ENCODE data around the gene TFG.
A peak's percentile ranks its signal among the peaks of the same experiment; 100 is the strongest.

The TFG gene

DNA sequence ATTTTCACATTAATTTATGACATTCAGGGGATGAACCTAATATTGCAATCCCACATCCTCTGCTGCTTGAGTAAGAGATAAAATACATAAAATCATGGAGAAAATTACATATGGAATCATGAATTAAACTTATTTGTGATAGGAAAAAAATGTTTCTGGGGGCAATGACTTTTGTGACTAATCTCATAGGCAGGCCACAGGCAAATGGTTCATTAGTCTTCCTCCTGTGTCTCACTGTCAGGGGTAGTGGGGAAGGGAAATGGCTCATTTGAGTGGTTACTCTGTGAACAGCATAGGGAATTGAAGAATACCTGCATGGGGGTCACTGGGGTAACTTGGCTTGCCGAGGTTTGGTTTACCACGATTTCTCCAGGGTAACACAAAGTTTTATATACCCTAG, 72.0 kb downstream of the TFG start:
- H3K36me3 ChIP-seq (ENCODE audit: control insufficient read depth, insufficient read depth, low read length) = no peaks in the 10 kb centered on the region
- H3K27me3 ChIP-seq (replicated peaks; ENCODE audit: control insufficient read depth, insufficient read depth, low read length) = no peaks in the 10 kb centered on the region
- TF ChIP-seq, protein P1, sequence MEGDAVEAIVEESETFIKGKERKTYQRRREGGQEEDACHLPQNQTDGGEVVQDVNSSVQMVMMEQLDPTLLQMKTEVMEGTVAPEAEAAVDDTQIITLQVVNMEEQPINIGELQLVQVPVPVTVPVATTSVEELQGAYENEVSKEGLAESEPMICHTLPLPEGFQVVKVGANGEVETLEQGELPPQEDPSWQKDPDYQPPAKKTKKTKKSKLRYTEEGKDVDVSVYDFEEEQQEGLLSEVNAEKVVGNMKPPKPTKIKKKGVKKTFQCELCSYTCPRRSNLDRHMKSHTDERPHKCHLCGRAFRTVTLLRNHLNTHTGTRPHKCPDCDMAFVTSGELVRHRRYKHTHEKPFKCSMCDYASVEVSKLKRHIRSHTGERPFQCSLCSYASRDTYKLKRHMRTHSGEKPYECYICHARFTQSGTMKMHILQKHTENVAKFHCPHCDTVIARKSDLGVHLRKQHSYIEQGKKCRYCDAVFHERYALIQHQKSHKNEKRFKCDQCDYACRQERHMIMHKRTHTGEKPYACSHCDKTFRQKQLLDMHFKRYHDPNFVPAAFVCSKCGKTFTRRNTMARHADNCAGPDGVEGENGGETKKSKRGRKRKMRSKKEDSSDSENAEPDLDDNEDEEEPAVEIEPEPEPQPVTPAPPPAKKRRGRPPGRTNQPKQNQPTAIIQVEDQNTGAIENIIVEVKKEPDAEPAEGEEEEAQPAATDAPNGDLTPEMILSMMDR (IDR thresholded peaks at IDR 0.05; ENCODE audit: insufficient read depth, low read length, poor library complexity, severe bottlenecking) = no peak
- no peak for DNase-seq (ENCODE audit: extremely low read depth, insufficient read length)
- H3K4me3 ChIP-seq (replicated peaks; ENCODE audit: low read depth, low read length) = no peak overlapping the region

DNA sequence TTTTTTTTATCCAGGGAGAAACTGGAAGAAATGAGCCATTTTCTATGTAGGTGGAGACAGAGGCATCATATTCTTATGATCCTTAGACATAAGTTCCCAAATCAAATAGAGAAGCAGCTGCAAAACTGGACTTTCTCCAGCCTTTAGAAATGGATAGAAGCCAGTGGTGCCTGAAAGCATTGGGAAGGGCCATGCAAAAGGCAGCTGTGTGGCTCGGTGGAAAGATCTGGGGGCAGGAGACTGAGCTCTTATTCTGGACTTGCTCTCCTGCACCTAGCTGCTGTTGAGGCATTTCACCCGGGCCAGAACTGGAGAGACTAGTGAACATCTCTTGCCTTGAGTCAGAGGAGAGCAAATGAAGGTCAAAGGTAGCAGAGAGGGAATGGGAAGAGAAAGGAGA, 73.1 kb downstream of the TFG start:
- no peaks in the 10 kb centered on the region for H3K27me3 ChIP-seq (replicated peaks; ENCODE audit: control insufficient read depth, insufficient read depth, low read length)
- TF ChIP-seq, protein P1 (IDR thresholded peaks at IDR 0.05; ENCODE audit: insufficient read depth, low read length, poor library complexity, severe bottlenecking) = no peak
- no peaks in the 10 kb centered on the region for H3K36me3 ChIP-seq (ENCODE audit: control insufficient read depth, insufficient read depth, low read length)
- DNase-seq (ENCODE audit: extremely low read depth, insufficient read length) = no peak
- no peak overlapping the region for H3K4me3 ChIP-seq (replicated peaks; ENCODE audit: low read depth, low read length)

DNA sequence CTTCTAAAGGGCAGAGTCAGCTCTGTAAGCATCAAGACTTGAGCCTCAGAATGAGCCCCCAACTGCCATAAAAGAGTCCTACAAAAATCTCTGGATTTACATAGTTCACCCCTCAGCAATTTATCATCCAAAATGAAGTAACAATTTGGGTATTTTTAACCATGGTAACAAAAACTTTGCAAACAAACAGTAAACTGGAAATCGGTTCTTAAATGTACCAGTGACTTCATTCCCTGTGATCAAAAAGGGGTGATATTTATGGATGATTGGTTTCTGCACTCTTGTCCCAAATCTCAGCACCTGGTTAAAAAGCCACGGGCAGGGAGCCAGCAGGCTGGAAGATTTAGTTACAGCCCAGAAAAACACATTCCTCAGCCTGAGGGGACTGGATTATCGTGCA, 73.6 kb downstream of the TFG start:
- H3K4me3 ChIP-seq (replicated peaks; ENCODE audit: low read depth, low read length) = no peak overlapping the region
- H3K27me3 ChIP-seq (replicated peaks; ENCODE audit: control insufficient read depth, insufficient read depth, low read length) = no peaks in the 10 kb centered on the region
- no peak for DNase-seq (ENCODE audit: extremely low read depth, insufficient read length)
- TF ChIP-seq, protein P1 (IDR thresholded peaks at IDR 0.05; ENCODE audit: insufficient read depth, low read length, poor library complexity, severe bottlenecking) = no peak
- H3K36me3 ChIP-seq (ENCODE audit: control insufficient read depth, insufficient read depth, low read length) = no peaks in the 10 kb centered on the region

DNA sequence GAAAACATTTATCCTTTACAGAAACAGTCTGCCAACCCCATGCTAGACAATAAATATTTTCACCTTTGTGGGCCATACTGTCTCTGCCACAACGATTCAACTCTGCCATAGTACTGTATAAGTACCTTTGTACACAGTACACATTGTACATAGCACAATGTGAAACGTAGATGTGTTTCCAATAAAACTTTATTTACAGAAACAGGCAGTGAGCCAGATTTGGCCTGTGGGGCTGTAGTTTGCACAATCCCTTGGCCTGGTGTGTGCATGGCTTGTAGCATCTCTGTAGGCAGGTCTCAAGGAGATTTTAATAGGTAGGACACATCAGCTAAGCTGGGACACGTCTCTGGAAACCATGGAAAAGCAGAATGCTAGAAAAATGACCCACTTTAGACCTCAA, 74.3 kb downstream of the TFG start:
- no peak overlapping the region for H3K4me3 ChIP-seq (replicated peaks; ENCODE audit: low read depth, low read length)
- DNase-seq (ENCODE audit: extremely low read depth, insufficient read length) = no peak
- no peaks in the 10 kb centered on the region for H3K36me3 ChIP-seq (ENCODE audit: control insufficient read depth, insufficient read depth, low read length)
- TF ChIP-seq, protein P1 (IDR thresholded peaks at IDR 0.05; ENCODE audit: insufficient read depth, low read length, poor library complexity, severe bottlenecking) = no peak
- no peaks in the 10 kb centered on the region for H3K27me3 ChIP-seq (replicated peaks; ENCODE audit: control insufficient read depth, insufficient read depth, low read length)

DNA sequence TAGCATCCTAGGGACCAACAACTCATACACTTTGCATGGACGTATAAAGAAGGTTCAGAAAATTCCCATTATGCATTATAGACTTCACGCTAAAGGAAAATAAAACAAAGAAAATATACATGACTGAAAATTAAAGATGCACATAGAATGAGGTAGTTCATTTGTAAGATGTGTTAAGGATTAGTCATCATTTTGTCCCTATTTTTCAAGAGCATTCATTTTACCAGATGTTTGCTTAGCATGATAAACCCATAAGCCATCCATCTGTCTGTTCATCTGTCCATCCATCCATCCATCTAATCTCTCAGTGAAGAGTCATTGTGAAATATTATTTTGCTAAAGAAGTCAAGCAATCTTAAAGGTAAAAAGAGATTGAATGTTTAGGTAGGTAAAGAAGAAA, 80.3 kb downstream of the TFG start:
- TF ChIP-seq, protein P1 (IDR thresholded peaks at IDR 0.05; ENCODE audit: insufficient read depth, low read length, poor library complexity, severe bottlenecking) = no peak
- Histone ChIP-seq H3K36me3 (ENCODE audit: control insufficient read depth, insufficient read depth, low read length) (no peaks in the 10 kb centered on the region), H3K27me3 (replicated peaks; ENCODE audit: control insufficient read depth, insufficient read depth, low read length) (no peaks in the 10 kb centered on the region), H3K4me3 (replicated peaks; ENCODE audit: low read depth, low read length) (no peak overlapping the region)
- DNase-seq (ENCODE audit: extremely low read depth, insufficient read length) = no peak

DNA sequence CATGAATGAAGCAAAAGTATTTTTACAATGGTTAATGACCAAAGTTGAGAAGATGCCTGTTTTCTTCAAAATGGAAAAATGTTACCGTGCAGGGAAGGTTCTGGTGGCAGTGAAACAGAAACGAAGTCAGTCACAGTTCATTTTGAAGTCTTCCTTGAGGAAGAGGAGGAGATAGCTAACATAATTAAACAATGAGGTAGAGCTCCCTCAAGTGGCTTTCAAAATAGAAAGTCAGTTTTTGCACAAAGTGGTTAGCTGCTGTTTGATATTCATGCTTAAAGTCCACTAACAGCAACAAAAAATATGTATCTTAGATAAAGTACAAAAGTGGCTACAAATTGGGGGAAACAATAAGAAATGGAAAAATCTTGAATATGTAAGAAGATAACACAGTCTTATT, 87.3 kb downstream of the TFG start:
- Histone ChIP-seq H3K27me3 (replicated peaks; ENCODE audit: control insufficient read depth, insufficient read depth, low read length) (no peaks in the 10 kb centered on the region), H3K4me3 (replicated peaks; ENCODE audit: low read depth, low read length) (no peak overlapping the region)
- no peak for DNase-seq (ENCODE audit: extremely low read depth, insufficient read length)

More for the DNA sequence above, 87.3 kb downstream of the TFG start:
- TF ChIP-seq, protein P1 (IDR thresholded peaks at IDR 0.05; ENCODE audit: insufficient read depth, low read length, poor library complexity, severe bottlenecking) = peak; percentile 37
- H3K36me3 ChIP-seq (ENCODE audit: control insufficient read depth, insufficient read depth, low read length) = no peaks in the 10 kb centered on the region

Data from GM06990 (cell line).